Stimulated activated CD4-positive, alpha-beta T cell treated with anti-CD3 and anti-CD28 coated beads, Interleukin-4, amount 100 ng/mL, for 4 hours (primary cell): ENCODE data around the gene RAC3.
A peak's percentile ranks its signal among the peaks of the same experiment; 100 is the strongest.

Experiments
- DNase-seq, 2 experiments: peaks; one replicate each; pipeline ENCODE4 v3.0.0-alpha.2; 2020

The RAC3 gene

DNA sequence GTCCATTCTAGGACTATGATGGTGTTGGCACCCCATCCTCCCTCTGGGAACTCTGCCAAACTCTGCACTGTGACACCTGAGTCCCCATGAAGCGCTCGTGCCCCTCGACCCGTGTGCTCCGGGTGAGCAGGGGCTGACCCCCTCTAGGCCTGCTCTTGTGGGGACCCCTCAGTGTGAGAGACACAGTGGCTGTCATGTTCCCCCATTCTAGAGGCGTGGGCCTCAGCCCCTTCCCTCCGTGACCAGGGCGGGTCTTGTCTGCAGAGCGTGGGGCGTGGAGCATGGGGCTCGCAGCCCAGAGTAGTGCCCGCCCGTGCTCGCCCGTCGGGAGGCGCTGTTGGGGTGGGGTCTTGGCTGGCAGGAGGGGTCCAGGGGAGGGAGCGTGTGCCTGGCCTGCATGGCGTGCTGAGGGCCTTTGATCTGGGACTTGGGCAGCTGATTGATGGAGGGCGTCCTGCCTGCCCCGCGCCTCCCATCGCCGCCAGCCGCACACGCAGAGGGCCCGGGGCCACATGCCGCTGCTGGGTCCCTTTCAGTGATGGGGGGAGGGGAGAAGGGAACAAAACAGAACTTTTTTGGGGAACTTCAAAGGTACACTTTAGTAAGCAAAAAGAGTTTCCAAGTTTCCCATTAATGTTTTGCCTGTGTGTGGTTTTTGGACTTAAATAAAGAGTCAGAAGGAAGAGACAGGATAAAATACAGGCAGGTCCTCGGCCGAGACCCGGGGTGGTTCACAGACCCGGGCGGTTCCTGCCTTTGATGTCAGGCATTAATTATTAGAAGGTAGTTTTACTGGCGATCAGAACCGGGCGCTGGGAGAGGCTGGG is 31.3 kb upstream of the RAC3 start:
- no peak for DNase-seq

DNA sequence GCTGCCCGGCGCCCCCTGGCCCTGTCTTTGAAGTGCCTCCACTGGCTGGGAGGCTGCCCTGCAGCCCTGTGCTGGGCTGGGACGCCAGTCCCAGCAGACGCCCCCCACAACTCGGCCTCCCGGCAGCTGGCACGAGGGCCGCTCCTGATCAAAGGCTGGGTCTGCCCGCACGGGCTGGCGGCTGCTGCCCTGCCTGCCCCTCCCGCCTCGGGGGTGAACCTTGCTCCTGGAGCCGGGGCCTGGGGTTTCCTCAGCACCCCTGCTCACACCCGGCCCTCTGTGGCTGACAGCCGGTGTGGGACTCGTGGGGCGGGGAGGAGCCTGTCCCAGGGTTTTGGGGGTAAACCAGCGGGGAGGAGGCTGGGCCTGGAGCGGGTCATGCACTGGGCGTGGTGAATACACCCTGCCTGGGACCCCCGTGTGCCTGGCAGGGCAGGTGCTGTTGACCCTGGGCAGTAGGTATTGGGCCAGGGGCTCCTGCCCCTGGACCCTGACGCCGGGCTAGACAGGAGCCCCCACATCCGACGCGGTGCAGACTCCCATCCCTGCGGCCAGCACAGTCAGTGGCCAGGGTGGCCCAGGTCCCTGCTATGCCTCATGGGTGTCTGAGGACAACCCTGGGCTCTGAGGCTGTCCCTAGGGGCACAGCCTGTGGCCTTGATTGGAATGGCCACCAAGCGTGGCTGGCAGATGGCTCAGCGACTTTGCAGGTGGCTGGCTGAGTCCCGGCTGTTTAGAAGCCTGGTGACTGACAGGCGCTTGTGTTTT is 30.5 kb upstream of the RAC3 start:
- no peak for DNase-seq

- DNase-seq: no peak
These were observed 29.9 kb upstream of the RAC3 start for GRCh38 chr17:82001571-82002056.

DNA sequence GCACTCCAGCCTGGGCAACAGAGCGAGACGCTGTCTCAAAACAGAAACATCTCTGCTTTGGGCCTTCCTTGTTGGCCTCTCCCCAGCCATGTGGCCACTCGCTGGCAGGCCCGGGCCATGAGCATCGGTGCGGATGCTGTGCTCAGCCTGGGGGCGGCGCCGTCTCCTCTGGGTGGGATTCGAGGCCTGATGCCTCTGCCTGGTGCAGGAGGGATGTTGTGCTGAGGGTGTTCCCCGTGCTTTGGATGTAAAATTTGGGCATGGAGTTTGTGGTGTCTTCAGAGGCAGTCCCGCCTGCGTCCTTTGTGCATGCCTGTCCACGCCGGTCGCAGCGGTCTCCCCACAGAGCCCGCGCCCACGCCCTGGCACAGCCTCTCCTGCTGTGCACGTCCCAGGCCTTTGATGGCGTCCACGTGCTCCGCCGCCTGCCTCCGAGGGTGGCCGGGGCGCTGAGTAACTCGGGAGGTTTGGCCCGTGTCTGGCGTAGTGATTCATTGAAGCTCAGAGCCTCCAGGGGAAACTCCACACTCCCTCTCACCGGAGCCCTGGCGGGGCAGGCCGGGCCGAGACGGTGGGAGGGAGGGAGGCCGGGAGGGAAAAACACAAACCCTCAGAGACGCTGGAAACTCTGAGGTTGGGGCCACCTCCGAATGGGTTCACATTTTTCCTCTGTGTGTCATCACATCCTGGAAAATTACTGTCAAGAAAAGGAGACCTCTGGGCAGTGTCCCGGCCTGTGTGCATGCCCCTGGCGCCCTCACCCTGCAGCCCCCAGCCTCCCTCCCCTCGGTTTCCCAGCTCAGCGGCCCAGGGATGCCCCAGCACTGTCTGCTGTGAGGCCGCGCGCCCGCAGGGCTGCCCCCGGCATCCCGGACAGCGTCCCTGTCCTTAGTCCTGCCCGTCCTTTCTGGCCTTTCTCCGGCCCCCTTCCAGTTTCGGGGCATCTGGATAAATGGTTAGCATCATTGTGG is 27.8 kb upstream of the RAC3 start:
- DNase-seq: peak in 1 of 2 experiments; percentile 32

DNA sequence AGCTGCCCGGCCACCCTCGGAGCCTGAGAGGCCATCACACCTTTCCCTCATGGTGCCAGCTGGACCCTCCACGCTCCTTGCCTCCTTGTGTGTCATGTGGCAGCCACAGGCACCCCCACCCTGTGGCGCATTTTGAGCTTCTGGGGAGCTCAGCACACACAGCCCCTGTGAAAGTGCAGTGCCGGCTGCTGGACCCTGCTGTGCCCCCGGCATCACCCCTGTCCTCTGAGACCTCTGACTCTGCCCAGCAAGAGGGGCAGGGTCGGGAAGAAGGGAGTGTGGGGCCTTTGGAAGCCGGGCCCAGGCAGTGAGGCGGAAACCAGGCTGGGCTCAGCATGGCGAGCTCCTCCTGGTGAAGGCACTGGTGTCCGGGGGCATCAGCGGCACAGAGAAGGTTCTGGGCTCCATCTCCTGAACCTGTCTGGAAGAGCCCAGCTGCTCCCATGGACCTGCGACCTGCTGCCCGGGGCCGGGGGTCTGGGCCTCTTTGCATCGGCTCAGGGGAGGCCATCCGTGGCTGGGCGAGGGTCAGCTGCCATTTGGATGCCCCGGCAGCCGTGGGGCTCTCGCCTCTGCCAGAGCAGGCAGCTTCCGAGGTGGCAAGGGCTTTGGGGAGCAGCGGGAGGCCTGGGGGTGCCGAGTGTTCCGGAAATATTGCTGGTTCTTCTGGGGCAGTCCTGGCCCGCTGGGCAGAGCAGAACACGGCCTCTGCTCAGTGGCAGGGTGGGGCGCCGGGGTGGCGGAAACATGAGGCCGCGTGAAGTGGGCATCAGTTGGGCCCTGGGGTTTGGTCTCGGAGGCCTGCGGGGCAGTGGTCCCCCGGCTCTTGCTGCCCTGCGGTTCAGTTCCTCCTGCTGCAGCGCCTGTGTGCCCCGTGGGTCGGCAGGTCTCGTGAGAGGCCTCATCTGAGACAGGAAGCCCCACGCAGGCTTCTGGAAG is 26.7 kb upstream of the RAC3 start:
- DNase-seq: no peak

- no peak for DNase-seq
These were observed 25.7 kb upstream of the RAC3 start for GRCh38 chr17:82005701-82006348.

- DNase-seq: no peak
These were observed 24.8 kb upstream of the RAC3 start for GRCh38 chr17:82006468-82007227.

DNA sequence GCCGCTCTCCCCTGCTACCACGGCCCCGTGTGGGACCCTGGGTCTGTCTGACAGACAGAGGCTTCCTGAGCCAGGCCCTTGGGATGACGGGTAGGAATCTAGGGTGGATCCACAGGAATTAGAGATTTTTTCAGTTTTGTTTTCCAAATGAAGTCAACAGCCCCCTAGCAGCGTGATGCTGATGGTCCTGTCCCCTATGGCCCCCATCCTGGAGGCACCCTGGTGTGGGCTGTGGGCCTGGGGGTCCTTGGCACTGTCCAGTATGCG is 24.3 kb upstream of the RAC3 start:
- no peak for DNase-seq

GRCh38 chr17:82007495-82008257 is 23.8 kb upstream of the RAC3 start:
- DNase-seq: no peak

DNA sequence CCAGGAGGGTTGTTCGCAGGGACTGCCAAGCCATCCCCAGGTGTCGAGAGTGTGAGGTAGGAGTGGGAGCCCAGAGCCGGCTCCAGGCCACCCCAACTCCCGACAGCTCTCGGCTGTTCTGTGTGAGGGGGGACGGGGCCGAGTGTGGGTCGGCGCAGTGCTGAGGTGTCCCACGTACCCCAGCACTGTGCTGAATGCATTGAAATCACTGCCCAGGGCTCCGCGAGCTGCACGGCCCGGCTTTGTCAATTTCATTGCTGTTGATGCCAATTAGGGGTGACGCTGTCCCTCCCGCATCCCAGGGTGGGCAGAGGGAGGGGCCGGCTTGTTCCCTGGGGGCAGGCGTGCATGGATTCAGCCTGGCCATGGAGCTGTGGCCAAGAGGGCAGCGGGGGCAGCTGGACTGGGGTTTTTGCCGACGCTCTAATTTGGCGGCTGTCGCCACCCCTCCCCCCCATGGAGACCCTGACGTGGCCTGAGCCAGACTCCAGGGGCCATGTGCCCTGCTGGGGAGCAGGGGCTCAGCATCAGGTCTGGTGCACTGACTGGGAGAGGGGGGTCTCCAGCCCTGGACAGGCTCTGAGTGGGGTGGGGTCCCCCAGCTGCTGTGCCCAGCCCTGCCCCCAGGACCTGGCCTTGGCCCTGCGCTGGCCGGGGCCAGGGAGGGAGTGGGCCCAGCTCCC is 23.1 kb upstream of the RAC3 start:
- no peak for DNase-seq

GRCh38 chr17:82008941-82009405 is 22.5 kb upstream of the RAC3 start:
- DNase-seq: no peak

- no peak for DNase-seq
These were observed 22.1 kb upstream of the RAC3 start for GRCh38 chr17:82009413-82009812.

DNA sequence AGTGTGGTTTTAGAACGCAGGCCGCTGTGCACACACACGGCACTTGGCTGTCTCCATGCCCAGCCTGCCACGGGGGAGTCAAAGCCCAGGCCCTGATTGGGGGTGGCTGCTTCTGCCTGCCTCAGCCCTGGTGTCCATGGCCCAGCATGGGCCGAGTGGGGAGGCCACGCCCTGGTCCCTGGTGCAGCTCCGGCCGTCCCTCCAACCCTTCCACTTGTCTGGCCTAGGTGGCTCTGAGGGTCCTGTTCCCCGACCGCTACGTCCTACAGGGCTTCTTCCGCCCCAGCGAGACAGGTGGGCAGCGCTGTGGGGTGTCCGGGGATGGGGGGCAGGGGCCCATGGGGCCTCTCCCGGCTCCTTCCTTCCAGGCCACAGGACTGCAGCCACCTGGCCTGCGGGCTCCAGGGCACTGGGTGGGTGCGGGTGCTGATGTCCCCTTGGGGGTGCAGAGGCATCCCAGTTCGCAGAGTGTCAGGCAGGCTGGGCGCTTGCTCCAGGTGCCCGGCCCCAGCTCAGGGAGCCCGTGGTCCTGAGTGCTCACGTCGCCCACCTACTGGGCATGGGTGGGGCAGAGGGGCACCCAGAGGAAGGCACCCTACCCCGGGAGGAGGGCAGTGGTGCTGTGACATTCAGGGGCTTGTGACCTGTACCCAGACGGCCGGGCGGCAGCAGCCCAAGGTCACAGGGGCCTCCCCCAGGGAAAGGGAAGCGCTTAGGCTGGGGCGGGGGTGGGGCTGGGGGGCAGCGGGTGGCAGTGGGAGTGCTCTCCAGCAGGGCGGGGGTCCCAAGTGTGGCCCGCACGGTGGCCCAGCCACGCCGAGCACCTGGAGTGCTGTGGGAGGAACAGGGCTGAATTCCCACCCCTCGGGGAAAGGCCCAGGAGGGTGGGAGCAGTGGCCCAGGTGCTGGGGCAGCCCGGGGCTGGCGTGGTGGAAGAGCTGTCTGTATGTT is 20.6 kb upstream of the RAC3 start:
- no peak for DNase-seq

DNA sequence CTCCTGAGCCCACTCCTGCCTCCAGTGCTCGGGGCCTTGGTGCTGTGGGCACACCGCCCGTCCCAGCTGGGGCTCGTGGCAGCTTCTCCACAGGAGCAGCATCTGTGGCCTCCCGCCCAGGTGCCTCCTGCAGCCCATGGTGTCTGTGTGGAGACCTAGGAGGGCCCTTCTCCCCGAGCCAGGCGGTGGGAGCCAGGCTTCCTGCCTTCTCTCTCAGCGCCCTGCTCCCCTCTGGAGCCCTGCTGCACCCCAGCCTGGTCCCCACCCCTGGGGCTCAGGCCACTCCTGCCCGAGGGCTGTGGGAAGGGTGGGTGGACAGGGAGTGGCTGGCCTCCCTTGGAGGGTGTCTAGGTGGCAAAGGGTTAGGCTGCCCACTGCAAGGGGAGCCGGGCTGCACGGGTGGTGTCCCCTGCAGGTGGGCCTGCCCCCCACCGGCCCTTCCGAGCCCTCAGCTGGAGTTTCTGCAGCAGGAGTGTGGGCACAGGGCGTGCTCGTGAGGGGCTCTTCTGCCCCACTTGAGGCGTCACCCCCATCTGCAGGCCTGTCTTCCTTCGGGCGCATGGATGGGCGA is 19.8 kb upstream of the RAC3 start:
- no peak for DNase-seq

DNA sequence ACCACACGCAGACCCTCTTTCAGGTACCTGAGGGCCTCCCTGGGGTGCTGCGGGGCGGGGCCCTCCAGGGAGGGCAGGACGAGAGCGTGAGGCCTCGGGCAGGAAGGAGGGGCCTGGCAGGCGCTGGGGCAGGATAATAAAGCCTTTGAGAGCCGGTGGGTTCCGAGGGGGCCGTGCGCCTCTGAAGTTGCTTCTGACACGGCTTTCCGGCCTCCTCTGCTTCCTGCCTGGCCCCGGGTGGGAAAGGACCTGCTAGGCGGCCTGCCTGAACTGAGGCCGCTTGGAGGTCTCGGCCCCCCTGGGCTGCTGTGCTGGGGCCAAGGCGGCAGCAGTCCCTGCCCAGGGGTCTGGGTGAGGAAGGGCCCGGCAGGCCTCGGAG is 19.2 kb upstream of the RAC3 start:
- no peak for DNase-seq

DNA sequence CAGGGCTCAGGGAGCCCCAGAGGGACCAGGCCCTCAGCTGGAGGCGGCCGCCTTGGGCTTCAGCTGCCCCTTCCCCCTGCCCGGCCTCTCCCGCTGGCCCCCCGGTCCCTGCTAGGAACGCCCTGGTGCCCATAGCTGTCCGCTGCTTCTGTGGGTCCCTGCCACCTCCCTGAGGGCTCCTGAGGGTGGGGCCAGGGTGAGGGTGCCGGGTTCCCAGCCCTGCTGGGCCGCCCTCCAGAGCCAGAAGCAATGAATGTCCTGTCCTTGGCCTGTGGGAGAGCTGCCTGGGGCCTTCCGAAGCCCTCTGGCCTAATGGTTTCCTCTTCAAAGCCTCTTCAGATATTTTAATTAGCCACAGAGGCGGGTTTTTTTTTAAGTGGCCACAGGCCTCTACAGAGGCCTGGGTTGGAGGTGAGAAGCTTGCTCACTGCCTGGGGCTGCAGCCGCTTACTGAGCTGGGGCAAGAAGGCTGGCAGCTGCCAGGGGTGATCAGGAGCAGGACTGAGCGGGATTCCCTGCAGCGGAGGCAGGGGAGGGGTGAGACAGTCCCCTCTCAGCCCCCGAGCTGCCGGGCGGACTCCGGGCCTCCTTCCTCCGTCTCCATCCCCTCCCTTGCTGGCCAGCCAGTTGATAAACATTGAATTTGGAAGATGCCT is 18.7 kb upstream of the RAC3 start:
- DNase-seq: no peak

DNA sequence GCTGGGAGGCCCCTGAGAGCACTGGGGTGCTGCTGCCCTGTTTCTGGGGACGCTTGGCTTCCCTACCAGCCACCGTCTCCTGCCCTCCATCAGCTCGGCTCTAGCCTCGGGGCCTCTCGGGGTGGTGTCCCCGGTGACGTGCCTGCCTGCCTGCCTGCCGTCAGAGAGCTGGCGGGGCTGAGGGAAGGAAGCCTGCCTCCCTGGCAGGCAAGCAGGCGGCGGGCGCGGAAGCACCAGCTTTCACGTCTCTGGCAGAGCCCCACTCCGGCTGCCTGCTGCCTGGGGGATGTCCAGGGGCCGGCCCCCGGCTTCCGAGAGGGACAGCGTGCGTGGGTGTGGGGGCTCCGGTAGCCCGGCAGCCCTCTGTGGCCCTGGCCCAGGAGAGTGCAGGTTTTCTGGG is 18.1 kb upstream of the RAC3 start:
- DNase-seq: no peak
